Spleen (tissue), 3 donors: ENCODE data around the gene TDRD9.

Experiments
- POLR2A ChIP-seq, 3 donors: fragments of 450-650 bp; IDR thresholded peaks; one replicate each; pipeline ENCODE4 v1.5.1; 2017; ENCODE audit warnings: antibody characterized with exemption in 3 of 3, mild to moderate bottlenecking in 1 of 3
- POLR2AphosphoS5 ChIP-seq, 3 donors: sonication (generic); formaldehyde crosslinking; IDR thresholded peaks; one replicate each; pipeline ENCODE4 v1.5.1; 2017; ENCODE audit warnings: antibody characterized with exemption in 3 of 3

DNA sequence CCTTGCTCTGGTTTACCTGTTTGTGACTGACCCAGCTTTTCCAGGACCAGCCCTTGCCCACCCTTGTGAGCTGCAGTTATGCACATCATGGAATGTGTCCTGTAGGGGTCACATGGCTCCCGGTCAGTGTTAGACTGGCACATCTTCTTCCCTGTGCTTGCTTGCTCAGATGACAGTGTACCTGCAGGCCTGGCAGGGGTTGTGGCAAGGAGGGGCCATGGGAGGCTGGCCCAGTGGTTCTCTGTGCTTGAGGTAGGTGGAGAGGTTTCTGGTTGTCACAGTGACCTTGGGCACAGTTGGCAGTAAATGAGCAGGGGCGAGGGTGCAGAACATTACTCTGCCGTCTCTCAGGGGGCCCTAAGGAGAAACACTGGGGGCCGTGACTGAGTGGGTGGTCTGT lies 41.7 kb downstream of the TDRD9 start:
- TF ChIP-seq POLR2AphosphoS5 (IDR thresholded peaks at IDR 0.05) (no peak), POLR2A (IDR thresholded peaks at IDR 0.05) (no peak)
